ENCODE results near the gene MAP6D1.

- no peak for TF ChIP-seq CTCF (IDR thresholded peaks at IDR 0.05)
- TF ChIP-seq POLR2A (IDR thresholded peaks at IDR 0.05): no peak
- TF ChIP-seq EP300 (IDR thresholded peaks at IDR 0.05): no peak
These were observed 43.4 kb upstream of the MAP6D1 start for GRCh38 chr3:183868796-183869195.

All from tibial nerve (tissue), 4 donors.